Fibroblast of lung (primary cell): Measurements from ENCODE around the gene WDFY3. TPM values are rescaled to one million over a fixed set of nuclear protein-coding genes. Genes with fewer than 3 reads are reported as not detected.

ENCODE experiments used
- DNase-seq, 2 donors: peaks; one replicate each; pipeline versions ENCODE4 v3.0.0 to v3.0.0-alpha.2; 2010; ENCODE audit warnings: low read depth in 2 of 2
- H2AFZ ChIP-seq: 2 replicates; pipeline ENCODE4 v1.5.1; 2012; ENCODE audit warnings: low read length, control low read depth, inconsistent platforms
- H3K27ac ChIP-seq: 2 replicates; pipeline ENCODE4 v1.5.1; 2011; ENCODE audit warnings: low read length, control low read depth; ENCODE audit not compliant: insufficient read depth
- H3K27me3 ChIP-seq: 2 replicates; pipeline ENCODE4 v1.5.1; 2011; ENCODE audit warnings: mild to moderate bottlenecking, low read length; ENCODE audit not compliant: control insufficient read depth, insufficient read depth
- H3K36me3 ChIP-seq: 2 replicates; pipeline ENCODE4 v1.5.1; 2011; ENCODE audit warnings: low read length; ENCODE audit not compliant: control insufficient read depth, insufficient read depth
- H3K4me1 ChIP-seq: 2 replicates; pipeline ENCODE4 v1.5.1; 2011; ENCODE audit warnings: low read length; ENCODE audit not compliant: control insufficient read depth, insufficient read depth; ENCODE audit errors: extremely low read depth
- H3K4me2 ChIP-seq: 2 replicates; pipeline ENCODE4 v1.5.1; 2011; ENCODE audit warnings: low read length, control low read depth; ENCODE audit not compliant: insufficient read depth; ENCODE audit errors: extremely low read depth
- H3K4me3 ChIP-seq, 4 experiments: fragments of 200-600 bp in 1 of 4; sonication (generic) in 1 of 4; replicated peaks in 1 of 4; 2 replicates each; pipeline ENCODE4 v1.5.1; 2011 to 2016; ENCODE audit warnings: low read length in 4 of 4, low read depth in 3 of 4, mild to moderate bottlenecking in 3 of 4, control low read depth in 2 of 4, inconsistent platforms in 1 of 4, mixed read lengths in 1 of 4; ENCODE audit not compliant: insufficient read depth in 1 of 4; ENCODE audit errors: control extremely low read depth in 1 of 4
- H3K79me2 ChIP-seq: 2 replicates; pipeline ENCODE4 v1.5.1; 2012; ENCODE audit warnings: mild to moderate bottlenecking, low read length, inconsistent platforms; ENCODE audit not compliant: control insufficient read depth, insufficient read depth
- H3K9ac ChIP-seq: 2 replicates; pipeline ENCODE4 v1.5.1; 2011; ENCODE audit warnings: mild to moderate bottlenecking, low read length, control low read depth; ENCODE audit not compliant: insufficient read depth
- H3K9me3 ChIP-seq: 2 replicates; pipeline ENCODE4 v1.5.1; 2012; ENCODE audit warnings: low read depth, low read length; ENCODE audit not compliant: control insufficient read depth, insufficient read depth
- H4K20me1 ChIP-seq: 2 replicates; pipeline ENCODE4 v1.5.1; 2011; ENCODE audit warnings: low read length; ENCODE audit not compliant: control insufficient read depth, insufficient read depth; ENCODE audit errors: extremely low read depth
- CTCF ChIP-seq, 2 donors: IDR thresholded peaks in 1 of 2; conservative IDR thresholded peaks in 1 of 2; 1 replicate in 1 of 2; 2 replicates in 1 of 2; pipeline ENCODE4 v1.5.1; 2011 to 2012; ENCODE audit warnings: low read length in 2 of 2, control low read depth in 1 of 2, inconsistent platforms in 1 of 2, low read depth in 1 of 2, mild to moderate bottlenecking in 1 of 2
- EZH2 ChIP-seq: IDR thresholded peaks from 2 replicates; pipeline ENCODE4 v1.5.1; 2012; ENCODE audit warnings: low read length, control low read depth, mild to moderate bottlenecking; ENCODE audit errors: missing control alignments
- polyA plus RNA-seq, 2 donors: library from polyadenylated mRNA; depleted of rRNA in 1 of 2; stranded (reverse) in 1 of 2; unstranded in 1 of 2; fragments of >200 nt; gene quantifications; 2 replicates each; pipeline ENCODE4 v1.2.1, GENCODE V29; 2011 to 2012; ENCODE audit warnings: missing spikeins in 1 of 2
- total RNA-seq: library from RNA; depleted of rRNA; stranded (reverse); fragments of >200 nt; gene quantifications from 2 replicates; pipeline ENCODE4 v1.2.1, GENCODE V29; 2014

The WDFY3 gene
- total and polyA plus RNA-seq, 2 donors (not counting 1 experiment from before 2014, with no cell fraction given): 26.8 to 88.8 TPM

- Histone ChIP-seq H3K9ac (no peak overlapping the region), H3K27ac (no peak overlapping the region), H3K4me1 (peaks cover 2% of the 10 kb centered on the region), H3K36me3 (peaks cover 2% of the 10 kb centered on the region), H3K27me3 (no peaks in the 10 kb centered on the region), H3K9me3 (no peaks in the 10 kb centered on the region), H3K4me2 (no peak overlapping the region), H2AFZ (no peak overlapping the region), H4K20me1 (no peaks in the 10 kb centered on the region), H3K79me2 (no peaks in the 10 kb centered on the region), H3K4me3 (no peak overlapping the region)
- DNase-seq: no peak
- TF ChIP-seq EZH2: no peak
- no peak for TF ChIP-seq CTCF (conservative IDR thresholded peaks at IDR 0.05 in 1 of 2, IDR thresholded peaks at IDR 0.05 in 1 of 2; ENCODE audit: low read depth in 1 of 2, low read length in 2 of 2)
Measured at GRCh38 chr4:84750960-84751283, 215.6 kb downstream of the WDFY3 start.

- H3K79me2 ChIP-seq: no peaks in the 10 kb centered on the region
Measured at GRCh38 chr4:84750260-84750959, 216.1 kb downstream of the WDFY3 start.

GRCh38 chr4:84740057-84740456, 226.4 kb downstream of the WDFY3 start:
- Histone ChIP-seq H2AFZ (no peak overlapping the region), H3K4me3 (no peak overlapping the region), H3K4me2 (no peak overlapping the region), H3K36me3 (peaks cover 5% of the 10 kb centered on the region), H3K27me3 (no peaks in the 10 kb centered on the region), H4K20me1 (no peaks in the 10 kb centered on the region), H3K9me3 (no peaks in the 10 kb centered on the region), H3K9ac (no peak overlapping the region), H3K27ac (no peak overlapping the region), H3K79me2 (no peaks in the 10 kb centered on the region), H3K4me1 (no peaks in the 10 kb centered on the region)
- DNase-seq: no peak
- no peak for TF ChIP-seq CTCF (conservative IDR thresholded peaks at IDR 0.05 in 1 of 2, IDR thresholded peaks at IDR 0.05 in 1 of 2; ENCODE audit: low read depth in 1 of 2, low read length in 2 of 2)
- TF ChIP-seq EZH2: no peak

More at GRCh38 chr4:84750260-84750959, 216.1 kb downstream of the WDFY3 start:
- peak; percentile 44 to 71 for DNase-seq
- Histone ChIP-seq H2AFZ (no peak overlapping the region), H3K27ac (no peak overlapping the region), H3K27me3 (no peaks in the 10 kb centered on the region), H3K4me1 (peaks cover 2% of the 10 kb centered on the region), H3K4me3 (no peak overlapping the region), H3K4me2 (peak overlapping the region; percentile 8), H3K9ac (no peak overlapping the region), H3K9me3 (no peaks in the 10 kb centered on the region), H3K36me3 (peaks cover 2% of the 10 kb centered on the region), H4K20me1 (no peaks in the 10 kb centered on the region)
- TF ChIP-seq EZH2: no peak
- TF ChIP-seq CTCF (conservative IDR thresholded peaks at IDR 0.05 in 1 of 2, IDR thresholded peaks at IDR 0.05 in 1 of 2; ENCODE audit: low read depth in 1 of 2, low read length in 2 of 2): peak; percentile 50 to 55
